IMR-90 (cell line): Measurements from ENCODE around the gene AGK. TPM values are rescaled to one million over a fixed set of nuclear protein-coding genes. Genes with fewer than 3 reads are reported as not detected.

Source experiments
- ATAC-seq: fragments of 200-7000 bp; cut with Tn5 transposase; 2 replicates; pipeline ENCODE4 v1.9.1; 2020; ENCODE audit warnings: low read depth, mild to moderate bottlenecking, moderate library complexity
- BruUV-seq: library from RNA; stranded (reverse); fragments of 400-500 nt; replicated peaks from 2 replicates; lab custom pipeline; 2021; lab: Mats Ljungman, UMichigan
- CTCF ChIA-PET: fragments of 300-600 bp; formaldehyde crosslinking; extraction: SDS; loops from one replicate; lab custom pipeline; 2021; ENCODE audit warnings: antibody characterized with exemption; lab: Yijun Ruan, JAX
- POLR2A ChIA-PET: fragments of 300-600 bp; sonication (Branson Sonifier 250); formaldehyde crosslinking; loops from one replicate; lab custom pipeline; 2022; ENCODE audit warnings: antibody characterized with exemption; ENCODE audit not compliant: unreplicated experiment; lab: Charles Lee
- DNase-seq: peaks from one replicate; pipeline ENCODE4 v3.0.0; 2013
- H2AFZ ChIP-seq: replicated peaks from 2 replicates; pipeline ENCODE3; 2013; ENCODE audit warnings: low read length, mild to moderate bottlenecking; ENCODE audit not compliant: poor library complexity
- H2AK5ac ChIP-seq: 2 replicates; pipeline ENCODE4 v1.6.1; 2013; ENCODE audit warnings: low read depth, low read length, inconsistent platforms
- H2AK9ac ChIP-seq: replicated peaks from 2 replicates; pipeline ENCODE3; 2013; ENCODE audit warnings: mild to moderate bottlenecking, low read depth, low read length, moderate library complexity; ENCODE audit not compliant: poor library complexity
- H2BK120ac ChIP-seq: 2 replicates; pipeline ENCODE4 v1.6.1; 2013; ENCODE audit warnings: low read depth, low read length, inconsistent platforms
- H2BK15ac ChIP-seq: 3 replicates; pipeline ENCODE4 v1.6.1; 2013; ENCODE audit warnings: low read depth, low read length, inconsistent platforms
- H2BK20ac ChIP-seq: 2 replicates; pipeline ENCODE4 v1.6.1; 2013; ENCODE audit warnings: low read depth, mild to moderate bottlenecking, inconsistent platforms, low read length, moderate library complexity
- H2BK5ac ChIP-seq: 2 replicates; pipeline ENCODE4 v1.6.1; 2013; ENCODE audit warnings: mild to moderate bottlenecking, low read depth, low read length, inconsistent platforms; ENCODE audit not compliant: poor library complexity, severe bottlenecking
- H3K14ac ChIP-seq: replicated peaks from 2 replicates; pipeline ENCODE4 v1.6.1; 2013; ENCODE audit warnings: low read depth, low read length, inconsistent platforms
- H3K18ac ChIP-seq: 2 replicates; pipeline ENCODE4 v1.6.1; 2013; ENCODE audit warnings: low read depth, low read length, control low read depth
- H3K23ac ChIP-seq: 2 replicates; pipeline ENCODE4 v1.6.1; 2013; ENCODE audit warnings: low read depth, low read length, inconsistent platforms
- H3K27ac ChIP-seq: 2 replicates; pipeline ENCODE4 v1.5.1; 2013; ENCODE audit warnings: mild to moderate bottlenecking, control low read depth, low read length; ENCODE audit not compliant: insufficient read depth
- H3K27me3 ChIP-seq: 2 replicates; pipeline ENCODE4 v1.6.1; 2013; ENCODE audit warnings: low read length; ENCODE audit not compliant: control insufficient read depth, insufficient read depth
- H3K36me3 ChIP-seq: 2 replicates; pipeline ENCODE4 v1.6.1; 2013; ENCODE audit warnings: low read length, mixed read lengths; ENCODE audit not compliant: control insufficient read depth, insufficient read depth
- H3K4ac ChIP-seq: 2 replicates; pipeline ENCODE4 v1.6.1; 2013; ENCODE audit warnings: low read depth, low read length, inconsistent platforms
- H3K4me1 ChIP-seq: 2 replicates; pipeline ENCODE4 v1.6.1; 2013; ENCODE audit warnings: low read length, mixed read lengths; ENCODE audit not compliant: control insufficient read depth, insufficient read depth
- H3K4me2 ChIP-seq: 2 replicates; pipeline ENCODE4 v1.6.1; 2013; ENCODE audit warnings: low read depth, mild to moderate bottlenecking, control low read depth, low read length, moderate library complexity
- H3K4me3 ChIP-seq: 2 replicates; pipeline ENCODE4 v1.5.1; 2013; ENCODE audit warnings: low read depth, mild to moderate bottlenecking, control low read depth, low read length, moderate library complexity; ENCODE audit not compliant: insufficient read depth
- H3K56ac ChIP-seq: 2 replicates; pipeline ENCODE4 v1.6.1; 2013; ENCODE audit warnings: low read length, inconsistent platforms; ENCODE audit not compliant: insufficient read depth; ENCODE audit errors: extremely low read depth
- H3K79me1 ChIP-seq, 2 experiments: 2 replicates each; pipeline ENCODE4 v1.6.1; 2013; ENCODE audit warnings: low read length in 2 of 2, inconsistent platforms in 1 of 2, low read depth in 1 of 2
- H3K9ac ChIP-seq: 2 replicates; pipeline ENCODE4 v1.6.1; 2013; ENCODE audit warnings: low read depth, low read length, control low read depth
- H3K9me1 ChIP-seq: 2 replicates; pipeline ENCODE4 v1.6.1; 2013; ENCODE audit warnings: low read length, inconsistent platforms; ENCODE audit not compliant: insufficient read depth
- H3K9me3 ChIP-seq: 2 replicates; pipeline ENCODE4 v1.6.1; 2013; ENCODE audit warnings: low read length; ENCODE audit not compliant: control insufficient read depth, insufficient read depth
- H4K20me1 ChIP-seq: 2 replicates; pipeline ENCODE4 v1.6.1; 2013; ENCODE audit warnings: low read length, inconsistent platforms; ENCODE audit not compliant: insufficient read depth
- H4K5ac ChIP-seq: 2 replicates; pipeline ENCODE4 v1.6.1; 2013; ENCODE audit warnings: mild to moderate bottlenecking, low read depth, low read length, control low read depth
- H4K8ac ChIP-seq, 2 experiments: 2 replicates each; pipeline ENCODE4 v1.6.1; 2013; ENCODE audit warnings: low read depth in 2 of 2, low read length in 2 of 2, control low read depth in 1 of 2, inconsistent platforms in 1 of 2
- H4K91ac ChIP-seq: 2 replicates; pipeline ENCODE4 v1.6.1; 2013; ENCODE audit warnings: low read depth, low read length, inconsistent platforms; ENCODE audit not compliant: insufficient read depth
- BHLHE40 ChIP-seq: fragments of 150-350 bp; IDR thresholded peaks from 2 replicates; pipeline ENCODE4 v1.6.1; 2016; ENCODE audit warnings: mild to moderate bottlenecking, low read depth, low read length
- CEBPB ChIP-seq: IDR thresholded peaks from 2 replicates; pipeline ENCODE4 v1.6.1; 2012; ENCODE audit warnings: low read depth, low read length, improper control_type of control experiment
- CHD1 ChIP-seq: IDR thresholded peaks from 2 replicates; pipeline ENCODE4 v1.6.1; 2012; ENCODE audit warnings: low read depth, low read length, improper control_type of control experiment
- CTCF ChIP-seq: conservative IDR thresholded peaks from 2 replicates; pipeline ENCODE4 v1.5.1; 2012; ENCODE audit warnings: mild to moderate bottlenecking, low read depth, low read length, improper control_type of control experiment
- ELK1 ChIP-seq: fragments of 150-350 bp; IDR thresholded peaks from 2 replicates; pipeline ENCODE4 v1.6.1; 2016; ENCODE audit warnings: low read depth, mild to moderate bottlenecking, low read length, moderate library complexity, borderline replicate concordance
- FOS ChIP-seq: fragments of 150-350 bp; IDR thresholded peaks from 2 replicates; pipeline ENCODE4 v1.6.1; 2016; ENCODE audit warnings: low read depth, low read length
- MAFK ChIP-seq: IDR thresholded peaks from 2 replicates; pipeline ENCODE4 v1.6.1; 2012; ENCODE audit warnings: low read depth, low read length, improper control_type of control experiment
- MAZ ChIP-seq: IDR thresholded peaks from 2 replicates; pipeline ENCODE4 v1.6.1; 2012; ENCODE audit warnings: low read depth, mild to moderate bottlenecking, low read length, improper control_type of control experiment, moderate library complexity, borderline replicate concordance
- MXI1 ChIP-seq: IDR thresholded peaks from 2 replicates; pipeline ENCODE4 v1.6.1; 2012; ENCODE audit warnings: low read depth, mild to moderate bottlenecking, low read length, moderate library complexity, borderline replicate concordance
- POLR2A ChIP-seq: IDR thresholded peaks from 2 replicates; pipeline ENCODE4 v1.6.1; 2012; ENCODE audit warnings: mild to moderate bottlenecking, low read depth, low read length
- RAD21 ChIP-seq: IDR thresholded peaks from 2 replicates; pipeline ENCODE4 v1.6.1; 2012; ENCODE audit warnings: low read length, improper control_type of control experiment
- RCOR1 ChIP-seq: IDR thresholded peaks from 2 replicates; pipeline ENCODE4 v1.6.1; 2012; ENCODE audit warnings: mild to moderate bottlenecking, low read length, improper control_type of control experiment; ENCODE audit not compliant: insufficient replicate concordance
- RFX5 ChIP-seq: IDR thresholded peaks from 2 replicates; pipeline ENCODE4 v1.8.0; 2012; ENCODE audit warnings: low read depth, mild to moderate bottlenecking, low read length, moderate library complexity
- SMC3 ChIP-seq: fragments of 150-350 bp; IDR thresholded peaks from 2 replicates; pipeline ENCODE4 v1.6.1; 2016; ENCODE audit warnings: low read depth, mild to moderate bottlenecking, antibody characterized with exemption, low read length, moderate library complexity
- USF2 ChIP-seq: fragments of 150-350 bp; IDR thresholded peaks from 2 replicates; pipeline ENCODE4 v1.6.1; 2017; ENCODE audit warnings: mild to moderate bottlenecking, antibody characterized with exemption, low read length, low read depth
- WGBS, 2 experiments: methylation state at CpG; one replicate each; pipeline versions ENCODE4 v1.1.5 to v1.1.7; 2013; ENCODE audit warnings: missing lambda C conversion rate in 2 of 2; ENCODE audit not compliant: insufficient read length in 1 of 2; ENCODE audit errors: extremely low coverage in 2 of 2; 5-methylcytosine and 5-hydroxymethylcytosine counted together
- dilution Hi-C: fragments of 300-500 bp; cut with HindIII; formaldehyde crosslinking; loops from one replicate; pipeline ENCODE4 v1.14.3; 2018; ENCODE audit warnings: low sequenced_read_pairs; ENCODE audit not compliant: unreplicated experiment
- in situ Hi-C: fragments of 300-500 bp; cut with MboI; formaldehyde crosslinking; loops from 3 replicates; pipeline ENCODE4 v1.14.3; 2019; ENCODE audit warnings: low sequenced_read_pairs, inconsistent platforms, mixed read lengths
- intact Hi-C: fragments of 100-400 bp; cut with micrococcal nuclease; formaldehyde crosslinking; loops from 2 replicates; pipeline ENCODE4 v1.10.0; 2022
- polyA plus RNA-seq, 3 experiments: library from polyadenylated mRNA; depleted of rRNA; stranded (reverse); fragments of >200 nt; gene quantifications; 2 replicates each; pipeline ENCODE4 v1.2.3, GENCODE V29; 2012; ENCODE audit warnings: low replicate concordance in 1 of 3
- total RNA-seq: library from RNA; depleted of rRNA; stranded (reverse); fragments of >200 nt; gene quantifications from 2 replicates; pipeline ENCODE4 v1.2.3, GENCODE V29; 2012

AGK gene
- total and polyA plus RNA-seq, 2 of the 4 experiments (the other 2 are of a cell fraction), result 35.5 to 37.3 TPM

GRCh38 chr7:141577043-141577839 lies 26.0 kb downstream of the AGK start:
- H3K9me1 ChIP-seq, result no peaks in the 10 kb centered on the region
- no peak overlapping the region for H2BK120ac ChIP-seq
- H3K9ac ChIP-seq, result no peak overlapping the region
- no peak overlapping the region for H3K18ac ChIP-seq
- dilution Hi-C loops, result no loop called here
- H3K27me3 ChIP-seq, result no peaks in the 10 kb centered on the region
- H2AK5ac ChIP-seq, result no peak overlapping the region
- H2BK20ac ChIP-seq, result no peak overlapping the region
- no peak overlapping the region for H3K4me2 ChIP-seq
- H2AFZ ChIP-seq, result no peak overlapping the region
- H3K4ac ChIP-seq, result no peak overlapping the region
- in situ Hi-C loops, result no loop called here
- ATAC-seq, result no peak
- no peak for DNase-seq
- no peaks in the 10 kb centered on the region for H4K20me1 ChIP-seq
- no peak overlapping the region for H3K14ac ChIP-seq
- no peak overlapping the region for H3K23ac ChIP-seq
- H2BK15ac ChIP-seq, result no peak overlapping the region
- H2AK9ac ChIP-seq, result no peak overlapping the region
- no peak overlapping the region for H3K27ac ChIP-seq
- H2BK5ac ChIP-seq, result no peak overlapping the region
- peaks cover 7% of the 10 kb centered on the region for H3K9me3 ChIP-seq
- no peak overlapping the region for H4K91ac ChIP-seq
- intact Hi-C loops, result no loop called here
- no TSS peak for BruUV-seq
- no peak overlapping the region for H3K4me3 ChIP-seq
- H4K8ac ChIP-seq, result no peak overlapping the region
- no peak overlapping the region for H4K5ac ChIP-seq
- peaks cover 0 to 7% of the 10 kb centered on the region in 2 experiments; a peak in 1 of 4 replicates for H3K79me1 ChIP-seq
- no CpG with 5 or more reads among the region's 6 CpGs for WGBS, 2 experiments
- H3K4me1 ChIP-seq, result no peaks in the 10 kb centered on the region
- no peak overlapping the region for H3K56ac ChIP-seq
- ChIA-PET CTCF (no interaction called here), POLR2A (no interaction called here)
- H3K36me3 ChIP-seq, result 0 out of 2 replicates have a peak, but pooled peaks cover 3% of the 10 kb centered on the region
- TF ChIP-seq MAZ (no peak), MXI1 (no peak), CEBPB (no peak), RCOR1 (no peak), FOS (no peak), RFX5 (no peak), CHD1 (no peak), MAFK (no peak), BHLHE40 (no peak), CTCF (no peak), RAD21 (no peak), ELK1 (no peak), SMC3 (no peak), USF2 (no peak), POLR2A (no peak)
